Measurements from ENCODE around the gene CDK17. TPM values are rescaled to one million over a fixed set of nuclear protein-coding genes. Genes with fewer than 3 reads are reported as not detected.

CDK17 gene
- total RNA-seq, 4 donors from 2014 or later, result 32.4 to 64.7 (median 49.0) TPM

DNA sequence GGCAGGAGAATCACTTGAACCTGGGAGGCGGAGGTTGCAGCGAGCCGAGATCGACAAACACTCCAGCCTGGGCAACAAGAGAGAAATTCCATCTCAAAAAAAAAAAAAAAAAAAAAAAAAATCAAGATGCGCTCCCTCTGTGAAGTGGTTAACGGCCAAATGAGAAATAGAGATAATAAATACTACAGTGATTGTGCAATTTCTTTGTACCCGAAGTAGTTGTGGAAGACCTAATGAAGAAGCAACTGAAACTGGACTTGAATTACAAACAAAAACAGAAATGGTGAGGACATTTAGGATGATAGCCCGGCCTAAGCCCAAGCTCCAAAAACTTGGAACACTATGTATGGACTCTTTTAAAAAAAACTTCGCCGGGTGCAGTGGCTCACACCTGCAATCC is 44.2 kb upstream of the CDK17 start:
- 94 to 96% methylated on average over 10 of the region's 10 CpGs for WGBS, 2 donors
- TF ChIP-seq, protein P1, sequence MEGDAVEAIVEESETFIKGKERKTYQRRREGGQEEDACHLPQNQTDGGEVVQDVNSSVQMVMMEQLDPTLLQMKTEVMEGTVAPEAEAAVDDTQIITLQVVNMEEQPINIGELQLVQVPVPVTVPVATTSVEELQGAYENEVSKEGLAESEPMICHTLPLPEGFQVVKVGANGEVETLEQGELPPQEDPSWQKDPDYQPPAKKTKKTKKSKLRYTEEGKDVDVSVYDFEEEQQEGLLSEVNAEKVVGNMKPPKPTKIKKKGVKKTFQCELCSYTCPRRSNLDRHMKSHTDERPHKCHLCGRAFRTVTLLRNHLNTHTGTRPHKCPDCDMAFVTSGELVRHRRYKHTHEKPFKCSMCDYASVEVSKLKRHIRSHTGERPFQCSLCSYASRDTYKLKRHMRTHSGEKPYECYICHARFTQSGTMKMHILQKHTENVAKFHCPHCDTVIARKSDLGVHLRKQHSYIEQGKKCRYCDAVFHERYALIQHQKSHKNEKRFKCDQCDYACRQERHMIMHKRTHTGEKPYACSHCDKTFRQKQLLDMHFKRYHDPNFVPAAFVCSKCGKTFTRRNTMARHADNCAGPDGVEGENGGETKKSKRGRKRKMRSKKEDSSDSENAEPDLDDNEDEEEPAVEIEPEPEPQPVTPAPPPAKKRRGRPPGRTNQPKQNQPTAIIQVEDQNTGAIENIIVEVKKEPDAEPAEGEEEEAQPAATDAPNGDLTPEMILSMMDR (IDR thresholded peaks at IDR 0.05), result no peak
- no peak for TF ChIP-seq POLR2A (IDR thresholded peaks at IDR 0.05)
- no peaks in the 10 kb centered on the region for H3K36me3 ChIP-seq

DNA sequence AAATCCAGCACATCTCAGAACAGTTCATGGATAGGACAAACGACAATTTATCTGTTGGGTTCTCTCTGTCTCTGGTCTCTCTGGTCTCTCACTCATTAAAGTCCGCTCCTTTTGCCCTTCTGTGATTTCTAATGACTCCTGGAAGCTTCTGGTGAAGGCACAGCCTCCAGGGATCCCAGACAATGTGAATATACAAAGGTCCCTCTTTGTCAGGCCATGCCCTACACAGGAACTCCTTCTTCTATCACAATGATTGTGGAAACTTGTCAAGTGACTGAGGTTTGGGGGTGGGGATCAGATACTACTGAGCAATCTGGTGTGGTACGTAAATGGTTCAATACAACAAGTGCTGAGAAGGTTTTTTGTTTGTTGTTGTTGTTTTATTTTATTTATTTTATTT is 42.7 kb upstream of the CDK17 start:
- WGBS, 2 donors, result 89 to 92% methylated on average over 3 of the region's 3 CpGs
- no peak for DNase-seq
- TF ChIP-seq, protein P1 (IDR thresholded peaks at IDR 0.05), result no peak
- TF ChIP-seq POLR2A (IDR thresholded peaks at IDR 0.05), result no peak
- Histone ChIP-seq H3K9me3 (no peaks in the 10 kb centered on the region), H3K27me3 (no peaks in the 10 kb centered on the region), H3K4me1 (peaks cover 0 to 3% of the 10 kb centered on the region in 2 donors), H3K36me3 (no peaks in the 10 kb centered on the region), H3K4me3 (replicated peaks in 1 of 3) (no peak overlapping the region), H3K27ac (no peak overlapping the region)
- intact Hi-C loops (cut with DNase I), result no loop called here

More for the DNA sequence above, 44.2 kb upstream of the CDK17 start:
- DNase-seq, result no peak
- intact Hi-C loops (cut with DNase I), result no loop called here
- Histone ChIP-seq H3K4me3 (replicated peaks in 1 of 3) (no peak overlapping the region), H3K27ac (no peak overlapping the region), H3K9me3 (no peaks in the 10 kb centered on the region), H3K4me1 (peaks cover 0 to 3% of the 10 kb centered on the region in 2 donors), H3K27me3 (no peaks in the 10 kb centered on the region)

DNA sequence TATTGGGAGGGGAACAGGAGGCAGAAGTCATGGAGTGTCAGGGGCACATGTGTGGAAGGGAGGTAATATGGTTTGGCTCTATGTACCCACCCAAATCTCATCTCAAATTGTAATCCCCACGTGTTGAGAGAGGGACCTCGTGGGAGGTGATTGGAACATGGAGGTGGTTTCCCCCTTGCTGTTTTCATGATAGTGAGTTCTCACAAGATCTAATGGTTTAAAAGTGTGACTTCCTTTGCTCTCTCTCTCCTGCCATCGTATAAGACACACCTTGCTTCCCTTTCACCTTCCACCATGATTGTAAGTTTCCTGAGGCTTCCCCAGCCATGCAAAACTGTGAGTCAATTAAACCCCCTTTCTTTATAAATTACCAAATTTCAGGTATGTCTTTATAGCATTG is 41.6 kb upstream of the CDK17 start:
- H3K36me3 ChIP-seq, result no peaks in the 10 kb centered on the region
- TF ChIP-seq, protein P1 (IDR thresholded peaks at IDR 0.05), result no peak
- TF ChIP-seq POLR2A (IDR thresholded peaks at IDR 0.05), result no peak
- peaks cover 0 to 3% of the 10 kb centered on the region in 2 donors for H3K4me1 ChIP-seq
- no peaks in the 10 kb centered on the region for H3K9me3 ChIP-seq
- 67 to 77% methylated on average over 3 of the region's 3 CpGs for WGBS, 2 donors
- no peak overlapping the region for H3K4me3 ChIP-seq (replicated peaks in 1 of 3)
- DNase-seq, result no peak
- no peak overlapping the region for H3K27ac ChIP-seq
- H3K27me3 ChIP-seq, result no peaks in the 10 kb centered on the region
- intact Hi-C loops (cut with DNase I), result no loop called here

DNA sequence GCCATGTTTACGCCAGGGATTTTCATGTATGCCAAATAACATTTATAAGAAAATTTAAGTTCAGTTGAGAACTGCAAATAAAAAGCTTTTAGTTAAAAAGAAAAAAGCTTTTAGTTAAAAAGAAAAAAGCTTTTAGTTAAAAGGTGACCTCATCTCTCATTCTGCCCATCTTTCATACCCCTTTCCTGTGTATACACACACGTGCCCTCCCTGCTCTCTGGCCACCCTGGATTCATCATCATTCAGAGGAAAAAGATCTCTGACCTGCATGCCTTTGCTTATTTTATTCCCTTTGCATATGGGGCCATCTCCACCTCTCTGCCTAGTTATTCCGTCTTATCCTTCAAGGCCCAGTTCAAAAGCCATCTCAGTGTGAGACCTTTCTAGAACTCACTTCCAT is 38.1 kb upstream of the CDK17 start:
- intact Hi-C loops (cut with DNase I), result no loop called here
- TF ChIP-seq POLR2A (IDR thresholded peaks at IDR 0.05), result no peak
- TF ChIP-seq, protein P1 (IDR thresholded peaks at IDR 0.05), result no peak
- Histone ChIP-seq H3K9me3 (no peaks in the 10 kb centered on the region), H3K36me3 (no peaks in the 10 kb centered on the region), H3K4me1 (no peaks in the 10 kb centered on the region), H3K27me3 (no peaks in the 10 kb centered on the region), H3K27ac (no peak overlapping the region), H3K4me3 (replicated peaks in 1 of 3) (no peak overlapping the region)
- 87 to 90% methylated on average over 3 of the region's 3 CpGs for WGBS, 2 donors
- DNase-seq, result no peak

DNA sequence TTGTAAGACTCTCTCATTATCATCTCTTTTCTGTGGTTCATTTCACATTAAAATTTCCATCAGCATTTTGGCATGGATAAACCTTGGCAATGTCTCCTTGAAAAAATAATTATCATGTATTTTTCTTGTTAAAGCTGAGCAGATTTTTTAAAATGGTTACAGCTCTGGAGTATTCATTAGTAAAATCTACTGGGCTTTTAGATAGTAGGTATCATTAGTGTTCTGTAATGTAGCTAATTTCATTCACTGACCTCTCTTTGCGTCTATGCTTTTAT is 36.9 kb upstream of the CDK17 start:
- no peak for DNase-seq
- intact Hi-C loops (cut with DNase I), result no loop called here
- Histone ChIP-seq H3K27me3 (no peaks in the 10 kb centered on the region), H3K27ac (no peak overlapping the region), H3K36me3 (no peaks in the 10 kb centered on the region), H3K4me3 (replicated peaks in 1 of 3) (no peak overlapping the region), H3K9me3 (no peaks in the 10 kb centered on the region), H3K4me1 (no peaks in the 10 kb centered on the region)
- WGBS, 2 donors, result 0 to 41% methylated on average over 1 of the region's 1 CpG
- TF ChIP-seq POLR2A (IDR thresholded peaks at IDR 0.05), result no peak
- TF ChIP-seq, protein P1 (IDR thresholded peaks at IDR 0.05), result no peak

Data from thyroid gland (tissue), 4 donors.